H1 (cell line): ENCODE results near the gene ZNF524. TPM values are rescaled to one million over a fixed set of nuclear protein-coding genes. Genes with fewer than 3 reads are reported as not detected.

Source experiments
- CTCF ChIA-PET: fragments of 300-600 bp; sonication (Branson Sonifier 250); formaldehyde crosslinking; loops from one replicate; lab custom pipeline; 2021; ENCODE audit not compliant: partially characterized antibody; lab: Charles Lee
- POLR2A ChIA-PET: fragments of 300-600 bp; sonication (Branson Sonifier 250); formaldehyde crosslinking; loops from one replicate; lab custom pipeline; 2021; ENCODE audit warnings: inconsistent platforms; ENCODE audit not compliant: partially characterized antibody; lab: Charles Lee
- DNase-seq, 2 experiments: peaks; one replicate each; pipeline versions ENCODE4 v3.0.0 to v3.0.0-alpha.2; 2010 to 2022; ENCODE audit warnings: low spot score in 2 of 2, low read depth in 1 of 2, mixed read lengths in 1 of 2
- FAIRE-seq: peaks from 2 replicates; lab custom pipeline; 2011; peaks lifted over from hg19 to GRCh38; lab: Jason Lieb, UNC
- H2AFZ ChIP-seq: 2 replicates; pipeline ENCODE4 v1.8.1; 2012; ENCODE audit warnings: low read length, inconsistent platforms
- H2AK5ac ChIP-seq: 2 replicates; pipeline ENCODE4 v1.6.1; 2013; ENCODE audit warnings: low read depth, low read length
- H2BK120ac ChIP-seq: replicated peaks from 2 replicates; pipeline ENCODE3; 2013; ENCODE audit warnings: low read depth, low read length, inconsistent platforms
- H2BK12ac ChIP-seq: 2 replicates; pipeline ENCODE4 v1.6.1; 2013; ENCODE audit warnings: low read depth, low read length
- H2BK15ac ChIP-seq: 2 replicates; pipeline ENCODE4 v1.6.1; 2013; ENCODE audit warnings: low read length
- H2BK20ac ChIP-seq: 2 replicates; pipeline ENCODE4 v1.6.1; 2013; ENCODE audit warnings: low read length
- H2BK5ac ChIP-seq: 2 replicates; pipeline ENCODE4 v1.6.1; 2013; ENCODE audit warnings: low read depth, low read length
- H3K14ac ChIP-seq: 2 replicates; pipeline ENCODE4 v1.6.1; 2013; ENCODE audit warnings: inconsistent platforms; ENCODE audit not compliant: insufficient read length
- H3K18ac ChIP-seq: 2 replicates; pipeline ENCODE4 v1.6.1; 2013; ENCODE audit warnings: low read length; ENCODE audit errors: extremely low read depth
- H3K23ac ChIP-seq: 2 replicates; pipeline ENCODE4 v1.6.1; 2013; ENCODE audit warnings: inconsistent platforms; ENCODE audit not compliant: insufficient read length
- H3K23me2 ChIP-seq: 2 replicates; pipeline ENCODE4 v1.6.1; 2013; ENCODE audit warnings: low read depth, low read length
- H3K27ac ChIP-seq: 2 replicates; pipeline ENCODE4 v1.6.1; 2011; ENCODE audit warnings: low read depth, low read length, inconsistent platforms
- H3K27me3 ChIP-seq, 4 experiments: replicated peaks in 1 of 4; 1 replicate in 1 of 4; 2 replicates in 3 of 4; pipeline versions ENCODE4 v1.6.1 to v1.8.1; 2011 to 2013; ENCODE audit warnings: low read length in 3 of 4, mild to moderate bottlenecking in 3 of 4, inconsistent platforms in 2 of 4, mixed read lengths in 2 of 4, moderate library complexity in 1 of 4; ENCODE audit not compliant: control insufficient read depth in 3 of 4, insufficient read depth in 3 of 4; ENCODE audit errors: extremely low read depth in 1 of 4
- H3K36me3 ChIP-seq, 4 experiments: 2 replicates each; pipeline versions ENCODE4 v1.6.1 to v1.8.1; 2011 to 2013; ENCODE audit warnings: mild to moderate bottlenecking in 4 of 4, low read length in 3 of 4, moderate library complexity in 2 of 4, control low read depth in 1 of 4, inconsistent platforms in 1 of 4; ENCODE audit not compliant: insufficient read depth in 4 of 4, control insufficient read depth in 2 of 4
- H3K4ac ChIP-seq: replicated peaks from 2 replicates; pipeline ENCODE3; 2013; ENCODE audit warnings: low read length, low read depth, mixed read lengths, inconsistent platforms; ENCODE audit not compliant: insufficient read length
- H3K4me1 ChIP-seq, 4 experiments: replicated peaks in 1 of 4; 1 replicate in 1 of 4; 2 replicates in 3 of 4; pipeline versions ENCODE4 v1.6.1 to v1.8.1; 2011 to 2013; ENCODE audit warnings: low read length in 3 of 4, inconsistent platforms in 2 of 4, mixed read lengths in 1 of 4; ENCODE audit not compliant: insufficient read depth in 4 of 4, control insufficient read depth in 3 of 4
- H3K4me2 ChIP-seq, 2 experiments: 2 replicates each; pipeline versions ENCODE4 v1.6.1 to v1.8.1; 2011 to 2013; ENCODE audit warnings: low read depth in 2 of 2, low read length in 2 of 2, control low read depth in 1 of 2, inconsistent platforms in 1 of 2, mild to moderate bottlenecking in 1 of 2; ENCODE audit not compliant: insufficient read depth in 1 of 2
- H3K4me3 ChIP-seq, 4 experiments: fragments of 200-600, 300-600 bp in 1 of 4; sonication (generic), shearing (Covaris generic), sonication (Bioruptor Twin) in 1 of 4; 2 replicates each; pipeline versions ENCODE4 v1.5.1 to v1.8.1; 2011 to 2016; ENCODE audit warnings: low read length in 4 of 4, low read depth in 3 of 4, control low read depth in 2 of 4, inconsistent platforms in 2 of 4, mild to moderate bottlenecking in 2 of 4, mixed read lengths in 1 of 4, moderate library complexity in 1 of 4; ENCODE audit not compliant: insufficient read depth in 2 of 4; ENCODE audit errors: extremely low read depth in 1 of 4
- H3K56ac ChIP-seq: replicated peaks from 2 replicates; pipeline ENCODE3; 2013; ENCODE audit warnings: low read depth, mild to moderate bottlenecking, mixed read lengths, low read length, inconsistent platforms; ENCODE audit not compliant: insufficient read length
- H3K79me1 ChIP-seq: 2 replicates; pipeline ENCODE4 v1.6.1; 2013; ENCODE audit warnings: low read depth, low read length, control low read depth
- H3K79me2 ChIP-seq, 2 experiments: 2 replicates each; pipeline versions ENCODE4 v1.6.1 to v1.8.1; 2012 to 2013; ENCODE audit warnings: low read length in 2 of 2, mild to moderate bottlenecking in 2 of 2, inconsistent platforms in 1 of 2; ENCODE audit not compliant: insufficient read depth in 2 of 2, control insufficient read depth in 1 of 2
- H3K9ac ChIP-seq, 4 experiments: replicated peaks in 1 of 4; 1 replicate in 1 of 4; 2 replicates in 3 of 4; pipeline versions ENCODE4 v1.6.1 to v1.8.1; 2011 to 2013; ENCODE audit warnings: low read depth in 3 of 4, low read length in 3 of 4, control low read depth in 2 of 4, mild to moderate bottlenecking in 2 of 4, moderate library complexity in 2 of 4, inconsistent platforms in 1 of 4; ENCODE audit errors: extremely low read depth in 1 of 4
- H3K9me3 ChIP-seq, 2 experiments: 2 replicates each; pipeline versions ENCODE4 v1.6.1 to v1.8.1; 2012 to 2013; ENCODE audit warnings: mild to moderate bottlenecking in 2 of 2, moderate library complexity in 2 of 2, control low read depth in 1 of 2, inconsistent platforms in 1 of 2, low read depth in 1 of 2, low read length in 1 of 2, mixed read lengths in 1 of 2; ENCODE audit not compliant: insufficient read depth in 2 of 2
- H4K20me1 ChIP-seq, 2 experiments: replicated peaks in 1 of 2; 2 replicates each; pipeline versions ENCODE3 to v1.8.1; 2011 to 2013; ENCODE audit warnings: inconsistent platforms in 2 of 2, low read length in 2 of 2, mild to moderate bottlenecking in 1 of 2; ENCODE audit not compliant: insufficient read depth in 2 of 2, control insufficient read depth in 1 of 2
- H4K5ac ChIP-seq: 2 replicates; pipeline ENCODE4 v1.6.1; 2013; ENCODE audit warnings: low read length, low read depth, mixed read lengths, inconsistent platforms; ENCODE audit not compliant: insufficient read length
- H4K8ac ChIP-seq: 2 replicates; pipeline ENCODE4 v1.8.0; 2013; ENCODE audit warnings: mild to moderate bottlenecking, moderate library complexity, low read length, inconsistent platforms; ENCODE audit not compliant: insufficient read depth; ENCODE audit errors: extremely low read depth
- H4K91ac ChIP-seq: replicated peaks from 2 replicates; pipeline ENCODE3; 2013; ENCODE audit warnings: low read length, mixed read lengths, inconsistent platforms; ENCODE audit not compliant: insufficient read length
- CBX8 ChIP-seq: fragments of 300-800, 300-1000 bp; sonication (generic); IDR thresholded peaks from 2 replicates; pipeline ENCODE4 v1.7.1; 2016; ENCODE audit warnings: low read depth, low read length, borderline replicate concordance
- CTBP2 ChIP-seq: IDR thresholded peaks from 2 replicates; pipeline ENCODE4 v1.7.0; 2011; ENCODE audit warnings: borderline replicate concordance, mild to moderate bottlenecking, moderate library complexity, mixed read lengths, low read length; ENCODE audit not compliant: insufficient read depth, insufficient read length
- GABPA ChIP-seq: IDR thresholded peaks from 2 replicates; pipeline ENCODE4 v1.6.1; 2011; ENCODE audit warnings: mild to moderate bottlenecking, low read length, moderate library complexity, borderline replicate concordance; ENCODE audit not compliant: insufficient read depth
- HDAC6 ChIP-seq: IDR thresholded peaks from one replicate; pipeline ENCODE4 v1.7.1; 2012; ENCODE audit warnings: low read depth, mild to moderate bottlenecking, inconsistent platforms, low read length, moderate library complexity
- JUND ChIP-seq: IDR thresholded peaks from 2 replicates; pipeline ENCODE4 v1.6.1; 2011; ENCODE audit warnings: mild to moderate bottlenecking, improper control_type of control experiment, low read length
- KDM1A ChIP-seq: fragments of 200-600, 300-600 bp; sonication (generic); IDR thresholded peaks from 2 replicates; pipeline ENCODE4 v1.7.1; 2016; ENCODE audit warnings: mild to moderate bottlenecking, low read length, borderline replicate concordance
- KDM4A ChIP-seq: IDR thresholded peaks from one replicate; pipeline ENCODE4 v1.7.1; 2012; ENCODE audit warnings: low read depth, mild to moderate bottlenecking, moderate library complexity, low read length, inconsistent platforms; ENCODE audit not compliant: severe bottlenecking
- KDM5A ChIP-seq: fragments of 200-600 bp; IDR thresholded peaks from 2 replicates; pipeline ENCODE4 v1.7.1; 2012; ENCODE audit warnings: mild to moderate bottlenecking, low read length, inconsistent platforms, mixed read lengths
- POU5F1 ChIP-seq: IDR thresholded peaks from 2 replicates; pipeline ENCODE4 v1.6.1; 2011; ENCODE audit warnings: low read depth, mild to moderate bottlenecking, low read length, moderate library complexity
- RBBP5 ChIP-seq: IDR thresholded peaks from 2 replicates; pipeline ENCODE4 v1.7.1; 2012; ENCODE audit warnings: low read depth, mild to moderate bottlenecking, inconsistent platforms, low read length, moderate library complexity, borderline replicate concordance
- SAP30 ChIP-seq: fragments of 300-600 bp; sonication (generic); IDR thresholded peaks from 2 replicates; pipeline ENCODE4 v1.7.1; 2012; ENCODE audit warnings: low read length, moderate library complexity, mild to moderate bottlenecking, inconsistent platforms; ENCODE audit not compliant: insufficient read depth, insufficient replicate concordance
- SP1 ChIP-seq: IDR thresholded peaks from 2 replicates; pipeline ENCODE4 v1.6.1; 2011; ENCODE audit warnings: low read depth, low read length
- SP2 ChIP-seq: IDR thresholded peaks from 2 replicates; pipeline ENCODE4 v1.6.1; 2012; ENCODE audit warnings: mild to moderate bottlenecking, low read length, inconsistent platforms
- TAF1 ChIP-seq: IDR thresholded peaks from 2 replicates; pipeline ENCODE4 v1.6.1; 2011; ENCODE audit warnings: mild to moderate bottlenecking, low read depth, low read length
- WGBS, 2 experiments: shearing (Covaris generic) in 1 of 2; methylation state at CpG; one replicate each; pipeline versions ENCODE4 v1.1.6 to v1.1.7; 2013 to 2015; ENCODE audit warnings: low lambda C conversion rate in 2 of 2, mixed read lengths in 2 of 2, inconsistent platforms in 1 of 2, low coverage in 1 of 2, missing lambda C conversion rate in 1 of 2; ENCODE audit not compliant: insufficient replicate concordance in 2 of 2, insufficient coverage in 1 of 2, insufficient read length in 1 of 2; ENCODE audit errors: extremely low coverage in 1 of 2, missing lambda C conversion rate in 1 of 2; 5-methylcytosine and 5-hydroxymethylcytosine counted together
- polyA plus RNA-seq, 7 experiments: library from polyadenylated mRNA; depleted of rRNA in 3 of 7; stranded (reverse) in 5 of 7; unstranded in 2 of 7; fragments of >200 nt in 5 of 7; fragments of 200-250 nt in 2 of 7; gene quantifications; 1 replicate in 5 of 7; 2 replicates in 1 of 7; 4 replicates in 1 of 7; pipeline versions ENCODE4 v1.2.1 to v1.2.3, GENCODE V29; 2011 to 2013; ENCODE audit warnings: missing spikeins in 2 of 7, mixed read lengths in 2 of 7
- total RNA-seq: library from RNA; stranded (reverse); fragmentation: NEBNext Ultra II Directional; extraction: Animal tissue kit (Norgen Biotek cat#: 25700); gene quantifications from 2 replicates; pipeline ENCODE4 v1.2.1, GENCODE V29; 2021

Gene ZNF524
- total and polyA plus RNA-seq, 2 of the 8 experiments (the other 6 are each of a cell fraction or from before 2014, with no cell fraction given): 4.4 to 4.7 TPM

DNA sequence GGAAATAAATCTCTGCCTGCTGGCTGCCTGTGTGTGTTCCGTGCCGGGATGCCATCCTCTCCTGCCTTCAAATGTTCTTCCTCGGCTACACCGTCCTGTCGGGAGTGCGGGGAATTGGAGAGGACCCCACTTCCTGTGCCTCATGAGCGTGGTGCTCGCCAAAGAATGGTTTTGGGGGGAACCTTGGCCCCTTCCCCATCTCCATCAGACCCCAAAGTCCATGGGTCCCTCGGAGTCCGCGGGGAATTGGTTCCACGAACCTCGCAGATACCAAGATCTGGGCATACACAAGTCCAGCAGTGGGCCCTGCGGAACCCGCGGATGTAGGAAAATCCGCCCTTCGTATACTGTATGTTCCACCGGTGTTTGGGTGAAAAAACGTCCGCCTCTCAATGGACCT is 3.0 kb downstream of the ZNF524 start:
- H3K27me3 ChIP-seq: no peaks in the 10 kb centered on the region
- H2BK20ac ChIP-seq: peak overlapping the region; percentile 63
- peaks cover 0 to 16% (median 12%) of the 10 kb centered on the region in 4 experiments; a peak in 6 of 7 replicates for H3K4me1 ChIP-seq
- H3K79me1 ChIP-seq: peaks cover 3% of the 10 kb centered on the region
- H3K79me2 ChIP-seq: peaks cover 0 to 10% of the 10 kb centered on the region in 2 experiments; a peak in 2 of 4 replicates
- DNase-seq: peak in 1 of 2 experiments; percentile 49
- H3K4me3 ChIP-seq: no peak overlapping the region
- no peaks in the 10 kb centered on the region for H3K36me3 ChIP-seq
- no peak overlapping the region for H3K56ac ChIP-seq
- 90% methylated on average over 20 of the region's 21 CpGs; no CpG with 5 or more reads in 1 of the 2 experiments for WGBS, 2 experiments
- H3K4ac ChIP-seq: no peak overlapping the region
- 0 out of 2 replicates have a peak overlapping the region, but pooled peaks have one; percentile 66 for H2BK5ac ChIP-seq
- no peak overlapping the region for H4K5ac ChIP-seq
- peak overlapping the region; percentile 84 for H2AK5ac ChIP-seq
- ChIA-PET POLR2A (interaction anchor here (1.3 to 3.6 kb wide), 4 partner anchors 10 to 21 kb away, joined by 3 to 18 read pairs (median 6); partner anchors contain the start of gene ZNF784), CTCF (interaction anchor here (1.0 to 1.4 kb wide), 2 partner anchors 14 to 126 kb away, joined by 3 read pairs; partner anchors contain the start of gene ZNF628)
- H3K9me3 ChIP-seq: no peaks in the 10 kb centered on the region
- peak overlapping the region; percentile 25 for H4K91ac ChIP-seq
- TF ChIP-seq POU5F1 (no peak), JUND (no peak), KDM5A (no peak), SP2 (no peak), SAP30 (no peak), RBBP5 (no peak), TAF1 (no peak), KDM1A (no peak), GABPA (no peak), KDM4A (no peak), CBX8 (no peak), SP1 (no peak), HDAC6 (no peak), CTBP2 (no peak)
- no peak overlapping the region for H2AFZ ChIP-seq
- peak overlapping the region; percentile 47 for H2BK120ac ChIP-seq
- no peak overlapping the region for H3K23ac ChIP-seq
- H2BK15ac ChIP-seq: no peak overlapping the region
- peak overlapping the region in 1 of 2 experiments; percentile 25; a peak in 1 of 4 replicates for H3K4me2 ChIP-seq
- H3K9ac ChIP-seq: no peak overlapping the region
- H3K14ac ChIP-seq: no peak overlapping the region
- H3K23me2 ChIP-seq: peaks cover 21% of the 10 kb centered on the region
- H3K27ac ChIP-seq: no peak overlapping the region
- peaks cover 2 to 12% of the 10 kb centered on the region in 2 experiments for H4K20me1 ChIP-seq
- no peak overlapping the region for H3K18ac ChIP-seq
- no peak for FAIRE-seq
- no peak overlapping the region; the same call in 1 of the 2 replicates for H4K8ac ChIP-seq
- peak overlapping the region; percentile 68; the same call in 1 of the 2 replicates for H2BK12ac ChIP-seq
